HG03469 (cell line): ENCODE measurements around the gene MYCBPAP.

Experiments used
- ATAC-seq: cut with Tn5 transposase; IDR thresholded peaks from one replicate; pipeline ENCODE4 v1.9.1; 2021; ENCODE audit warnings: mild to moderate bottlenecking, moderate library complexity, moderate number of reproducible peaks; ENCODE audit not compliant: unreplicated experiment

The MYCBPAP gene

GRCh38 chr17:50536683-50537646 lies 28.7 kb downstream of the MYCBPAP start:
- ATAC-seq, result no peak

DNA sequence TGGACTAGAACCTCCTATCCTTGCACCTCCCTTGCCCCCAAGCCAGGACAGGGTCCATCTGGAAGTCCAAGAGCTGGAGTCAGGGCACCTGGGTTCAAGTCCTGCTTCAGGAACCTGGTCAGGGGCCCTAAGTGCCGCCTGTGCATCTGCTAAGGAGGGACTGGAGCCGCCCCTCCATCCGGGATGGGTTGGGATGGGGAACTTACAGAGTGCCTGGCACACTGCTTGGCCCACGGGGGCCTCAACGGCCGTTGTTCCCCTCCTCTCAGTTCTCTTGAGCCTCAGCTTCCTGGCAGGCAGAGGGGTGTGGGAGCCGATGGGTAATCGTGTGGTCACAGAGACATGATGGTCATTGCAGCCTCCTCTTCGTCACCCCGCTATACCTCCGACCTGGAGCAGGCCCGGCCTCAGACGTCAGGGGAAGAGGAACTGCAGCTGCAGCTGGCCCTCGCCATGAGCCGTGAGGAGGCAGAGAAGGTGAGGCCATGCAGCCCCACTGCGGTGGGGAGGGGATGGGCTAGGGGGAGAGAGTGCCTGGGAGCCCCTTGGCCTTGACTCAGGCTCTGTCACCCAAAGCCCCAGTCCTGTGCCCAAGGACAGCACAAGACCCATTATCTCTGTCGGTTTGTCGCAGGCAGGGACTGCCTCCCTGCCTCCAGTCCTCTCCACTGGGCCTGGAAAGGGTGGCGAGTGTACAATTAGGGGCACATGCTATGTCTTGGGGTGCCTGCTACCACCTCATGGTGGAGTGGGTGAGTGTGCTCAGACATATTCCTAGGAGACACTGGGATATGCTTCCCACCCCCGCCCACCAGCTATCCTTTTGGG lies 29.7 kb downstream of the MYCBPAP start:
- ATAC-seq, result no peak

DNA sequence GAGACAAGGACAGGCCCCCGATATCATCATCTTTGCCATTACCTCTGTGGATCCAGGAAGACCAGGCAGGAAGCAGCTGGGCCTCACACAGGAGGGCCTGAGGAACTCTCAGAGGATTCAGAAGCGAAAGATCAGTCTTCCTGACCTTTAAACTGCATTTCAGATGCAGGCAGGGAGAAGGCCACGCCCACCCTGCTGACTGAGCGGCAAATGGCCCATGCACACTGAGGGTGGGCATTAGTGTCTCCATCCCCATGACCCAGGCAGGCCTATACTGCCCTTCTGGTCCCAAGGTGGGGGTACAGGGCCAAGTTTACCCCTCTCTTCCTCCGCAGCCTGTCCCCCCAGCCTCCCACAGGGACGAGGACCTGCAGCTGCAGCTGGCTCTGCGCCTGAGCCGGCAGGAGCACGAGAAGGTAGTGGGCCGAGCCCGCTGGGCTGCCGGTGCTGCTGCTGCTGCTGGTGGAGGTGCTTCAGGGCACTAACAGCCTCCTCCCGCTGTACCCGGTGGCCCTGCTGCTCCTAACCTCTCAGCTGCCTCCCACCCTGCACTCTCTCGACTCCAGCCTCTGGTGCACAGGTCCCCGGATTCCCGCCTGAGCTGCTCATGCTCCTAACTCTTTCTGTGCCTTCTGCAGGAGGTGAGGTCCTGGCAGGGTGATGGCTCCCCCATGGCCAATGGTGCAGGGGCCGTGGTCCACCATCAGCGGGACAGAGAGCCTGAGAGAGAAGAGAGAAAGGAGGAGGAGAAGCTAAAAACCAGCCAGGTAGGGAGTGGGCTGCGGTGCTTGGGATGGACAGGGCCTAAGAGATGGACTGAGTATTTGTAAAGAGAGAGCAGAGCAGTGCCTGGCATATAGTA lies 30.5 kb downstream of the MYCBPAP start:
- ATAC-seq, result no peak

DNA sequence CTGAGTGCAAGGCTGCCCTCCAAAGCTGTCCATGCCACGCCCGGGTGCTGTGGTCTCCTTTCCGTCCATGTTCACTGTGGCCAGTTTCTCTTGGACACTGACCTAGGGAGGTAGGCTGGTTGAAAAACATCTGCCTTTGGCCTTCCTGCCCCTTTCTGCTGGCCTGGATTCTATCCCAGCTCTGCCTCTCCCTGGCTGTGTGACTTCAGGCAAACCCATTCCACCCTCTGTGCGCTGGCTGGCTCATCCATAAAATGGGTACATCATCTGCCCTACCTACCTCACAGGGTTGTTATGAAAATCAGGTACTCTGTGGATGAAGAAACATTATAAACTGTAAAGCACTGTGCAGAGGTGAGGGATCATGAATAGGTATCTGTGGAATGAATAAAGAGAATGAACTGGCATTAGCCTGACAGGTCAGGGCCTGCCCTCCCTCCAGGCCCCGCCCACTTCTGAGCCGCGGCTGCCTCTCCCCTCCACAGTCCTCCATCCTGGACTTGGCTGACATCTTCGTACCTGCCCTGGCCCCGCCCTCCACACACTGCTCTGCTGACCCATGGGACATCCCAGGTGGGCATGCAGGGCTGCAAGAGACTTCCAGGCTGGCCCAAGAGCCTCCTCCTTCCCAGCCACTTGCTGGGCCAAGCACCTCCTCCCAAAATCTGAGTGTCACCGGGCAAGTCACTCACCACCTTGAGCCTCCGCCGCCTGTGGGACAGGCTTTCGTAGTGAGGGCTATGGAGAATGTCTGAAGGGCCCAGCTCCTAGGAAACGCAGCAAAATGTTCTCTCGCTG lies 31.7 kb downstream of the MYCBPAP start:
- no peak for ATAC-seq

DNA sequence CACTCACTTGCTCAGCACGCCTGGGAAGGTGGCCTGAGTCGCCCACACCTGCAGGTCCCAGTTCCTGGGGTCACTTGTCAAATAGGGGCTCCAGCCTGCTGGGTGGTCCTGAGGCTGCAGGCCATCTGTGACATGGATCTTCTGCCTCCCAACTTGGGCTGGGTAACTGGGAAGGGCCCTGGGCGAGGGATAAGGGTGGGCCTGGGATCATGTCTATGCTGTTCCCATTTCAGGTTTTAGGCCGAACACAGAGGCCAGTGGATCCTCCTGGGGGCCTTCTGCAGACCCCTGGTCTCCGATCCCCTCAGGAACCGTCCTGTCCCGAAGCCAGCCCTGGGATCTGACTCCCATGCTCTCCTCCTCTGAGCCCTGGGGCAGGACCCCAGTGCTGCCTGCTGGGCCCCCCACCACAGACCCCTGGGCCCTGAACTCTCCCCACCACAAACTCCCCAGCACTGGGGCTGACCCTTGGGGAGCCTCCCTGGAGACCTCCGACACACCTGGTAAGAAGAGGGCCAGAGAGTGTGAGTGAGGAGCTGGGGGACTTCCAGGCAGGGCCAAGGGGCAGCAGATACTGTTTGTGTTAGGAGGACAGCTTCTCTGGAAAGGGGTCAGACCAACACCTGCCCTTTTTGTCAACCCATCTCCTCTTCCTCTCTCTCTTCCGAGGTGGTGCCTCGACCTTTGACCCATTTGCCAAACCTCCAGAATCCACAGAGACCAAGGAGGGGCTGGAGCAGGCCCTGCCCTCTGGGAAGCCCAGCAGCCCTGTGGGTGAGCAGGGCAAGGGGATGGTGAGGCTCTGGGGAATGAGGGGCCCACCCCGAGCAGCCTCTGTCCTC lies 32.5 kb downstream of the MYCBPAP start:
- no peak for ATAC-seq

GRCh38 chr17:50541402-50541715 lies 33.1 kb downstream of the MYCBPAP start:
- ATAC-seq, result no peak

DNA sequence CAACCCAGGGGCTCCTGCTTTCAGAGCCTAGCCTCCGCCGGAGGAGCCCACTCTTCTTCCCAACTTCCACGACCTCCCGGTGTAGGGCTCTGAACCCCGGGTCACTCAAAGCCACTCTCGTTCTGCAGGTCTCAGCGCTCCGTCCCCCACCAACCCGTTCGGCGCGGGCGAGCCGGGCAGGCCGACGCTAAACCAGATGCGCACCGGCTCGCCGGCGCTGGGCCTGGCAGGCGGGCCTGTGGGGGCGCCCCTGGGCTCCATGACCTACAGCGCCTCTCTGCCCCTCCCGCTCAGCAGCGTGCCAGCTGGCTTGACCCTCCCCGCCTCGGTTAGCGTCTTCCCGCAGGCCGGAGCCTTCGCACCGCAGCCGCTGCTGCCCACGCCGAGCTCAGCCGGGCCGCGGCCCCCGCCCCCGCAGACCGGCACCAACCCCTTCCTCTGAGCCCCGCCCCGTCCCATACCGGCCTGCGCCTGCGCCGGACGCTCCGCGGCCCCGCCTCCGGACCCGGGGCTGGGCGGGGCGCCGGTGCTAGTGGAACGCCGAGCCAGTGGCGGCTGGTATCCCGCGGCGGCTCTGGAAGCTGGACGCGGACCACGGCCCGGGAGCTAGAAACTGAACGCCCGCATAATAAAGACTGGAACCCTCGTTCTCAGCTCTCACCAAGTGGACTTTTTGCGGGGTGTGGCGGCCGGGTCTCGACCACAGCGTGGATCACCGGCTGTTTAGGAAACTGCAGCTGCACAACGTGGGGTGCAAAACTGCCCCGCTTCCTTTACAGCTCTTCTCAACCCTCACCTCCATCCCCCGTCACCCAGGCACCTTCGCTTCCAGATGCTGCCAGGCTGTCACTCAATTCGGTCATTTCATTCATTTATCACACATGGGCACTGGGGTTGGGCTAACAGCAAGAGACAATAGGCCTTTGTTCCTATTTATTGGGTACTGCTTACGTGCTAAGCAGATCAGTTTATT lies 33.8 kb downstream of the MYCBPAP start:
- peak; percentile 41 for ATAC-seq

- no peak for ATAC-seq
These were observed 34.8 kb downstream of the MYCBPAP start for GRCh38 chr17:50542795-50543774.

DNA sequence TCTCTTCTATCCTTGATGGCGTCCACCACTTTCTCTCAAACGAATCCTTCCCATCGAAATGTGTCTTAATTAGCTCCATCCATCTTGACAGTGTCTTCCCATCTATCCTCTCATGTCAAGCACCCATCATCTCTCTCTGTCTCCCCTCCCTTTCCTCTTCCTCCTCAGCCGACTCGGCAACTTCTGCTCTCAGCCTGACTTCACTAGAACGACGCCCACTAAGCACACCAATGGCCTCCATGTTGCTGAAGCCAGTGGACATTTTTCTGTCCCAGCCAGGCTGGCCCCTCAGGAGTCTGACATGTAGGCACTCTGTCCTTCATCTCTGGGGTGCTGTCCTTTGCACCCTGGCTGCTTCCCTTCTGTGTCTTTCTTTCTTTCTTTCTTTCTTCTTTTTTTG lies 36.3 kb downstream of the MYCBPAP start:
- ATAC-seq, result no peak

- no peak for ATAC-seq
These were observed 37.1 kb downstream of the MYCBPAP start for GRCh38 chr17:50545311-50545710.

- ATAC-seq, result no peak
These were observed 38.4 kb downstream of the MYCBPAP start for GRCh38 chr17:50546701-50547034.

GRCh38 chr17:50547035-50547735 lies 38.9 kb downstream of the MYCBPAP start, which contains the start of gene SPATA20:
Gene SPATA20, plus strand, starts transcription at chr17:50547174. Its CDS starts 35 bp downstream, at chr17:50547209.
- ATAC-seq, result peak; percentile 64

GRCh38 chr17:50547736-50548083 lies 39.5 kb downstream of the MYCBPAP start:
- ATAC-seq, result no peak

DNA sequence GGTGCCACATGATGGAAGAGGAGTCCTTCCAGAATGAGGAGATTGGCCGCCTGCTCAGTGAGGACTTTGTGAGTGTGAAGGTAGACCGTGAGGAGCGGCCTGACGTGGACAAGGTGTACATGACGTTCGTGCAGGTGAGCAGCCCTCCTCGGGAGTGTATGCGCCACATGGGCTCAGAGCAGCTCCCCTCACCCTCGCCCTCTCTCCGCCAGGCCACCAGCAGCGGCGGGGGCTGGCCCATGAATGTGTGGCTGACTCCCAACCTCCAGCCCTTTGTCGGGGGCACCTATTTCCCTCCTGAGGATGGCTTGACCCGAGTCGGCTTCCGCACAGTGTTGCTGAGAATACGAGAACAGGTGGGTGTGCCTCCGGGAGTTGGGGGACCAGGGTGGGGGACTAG lies 40.6 kb downstream of the MYCBPAP start:
- no peak for ATAC-seq

DNA sequence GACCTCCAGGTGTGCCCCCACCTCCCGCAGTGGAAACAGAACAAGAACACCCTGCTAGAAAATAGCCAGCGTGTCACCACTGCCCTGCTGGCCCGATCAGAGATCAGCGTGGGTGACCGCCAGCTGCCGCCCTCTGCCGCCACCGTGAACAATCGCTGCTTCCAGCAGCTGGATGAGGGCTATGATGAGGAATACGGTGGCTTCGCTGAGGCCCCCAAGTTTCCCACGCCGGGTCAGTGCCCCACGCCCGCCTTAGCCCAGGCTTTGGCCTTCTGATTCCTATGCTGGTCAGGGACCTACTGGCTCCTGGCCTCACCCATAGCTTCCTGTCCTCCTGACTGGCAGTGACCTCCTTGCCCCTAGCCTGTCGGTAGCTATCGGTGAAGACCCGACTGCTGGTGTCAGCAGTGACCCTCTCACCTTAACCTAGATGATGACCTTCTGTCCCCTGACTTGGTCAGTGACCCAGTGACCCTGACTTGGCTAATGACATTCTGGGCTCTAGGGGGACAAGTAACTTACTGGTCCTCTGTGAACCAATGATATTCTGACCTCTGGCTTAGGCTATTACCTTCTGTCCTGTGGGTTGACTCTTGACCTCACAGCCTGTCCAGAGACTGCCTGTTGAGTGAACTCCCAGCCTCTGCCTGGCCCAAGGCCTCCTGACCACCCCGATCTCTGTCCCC lies 41.2 kb downstream of the MYCBPAP start:
- no peak for ATAC-seq

- no peak for ATAC-seq
These were observed 41.7 kb downstream of the MYCBPAP start for GRCh38 chr17:50549969-50550368.
